CD4-positive, alpha-beta T cell (primary cell): ENCODE results near the gene TENT5C. TPM values are rescaled to one million over a fixed set of nuclear protein-coding genes. Genes with fewer than 3 reads are reported as not detected.

Experiments used
- ATAC-seq: fragments of 200-7000 bp; cut with Tn5 transposase; one replicate; pipeline ENCODE4 v1.10.0; 2022; ENCODE audit warnings: mild to moderate bottlenecking; ENCODE audit not compliant: poor library complexity
- CTCF ChIA-PET: fragments of 350-600 bp; sonication (Branson Sonifier 250); formaldehyde crosslinking; loops from one replicate; lab custom pipeline; 2021; ENCODE audit warnings: antibody characterized with exemption, inconsistent platforms; lab: Charles Lee
- POLR2A ChIA-PET: fragments of 350-600 bp; sonication (Branson Sonifier 250); formaldehyde crosslinking; loops from one replicate; lab custom pipeline; 2021; ENCODE audit warnings: antibody characterized with exemption, inconsistent platforms; lab: Charles Lee
- DNase-seq, 14 experiments: peaks; one replicate each; pipeline ENCODE4 v3.0.0-alpha.2; 2013 to 2020; ENCODE audit warnings: mixed read lengths in 2 of 14
- H3K27ac ChIP-seq, 2 donors: one replicate each; pipeline versions ENCODE4 v1.5.1 to v1.7.0; 2013; ENCODE audit warnings: low read length in 2 of 2, low read depth in 1 of 2, mild to moderate bottlenecking in 1 of 2
- H3K27me3 ChIP-seq, 2 experiments: 1 replicate in 1 of 2; 2 replicates in 1 of 2; pipeline versions ENCODE4 v1.6.1 to v1.7.0; 2013; ENCODE audit warnings: low read length in 2 of 2, control low read depth in 1 of 2, mild to moderate bottlenecking in 1 of 2, moderate library complexity in 1 of 2; ENCODE audit not compliant: insufficient read depth in 2 of 2, control insufficient read depth in 1 of 2
- H3K36me3 ChIP-seq: one replicate; pipeline ENCODE4 v1.6.1; 2013; ENCODE audit warnings: low read length, control low read depth; ENCODE audit not compliant: insufficient read depth
- H3K4me1 ChIP-seq: one replicate; pipeline ENCODE4 v1.6.1; 2013; ENCODE audit warnings: low read length, control low read depth; ENCODE audit not compliant: insufficient read depth
- H3K4me3 ChIP-seq: one replicate; pipeline ENCODE4 v1.5.1; 2013; ENCODE audit warnings: mild to moderate bottlenecking, low read length, moderate library complexity
- H3K9me3 ChIP-seq, 2 experiments: 1 replicate in 1 of 2; 2 replicates in 1 of 2; pipeline versions ENCODE4 v1.6.1 to v1.7.0; 2013; ENCODE audit warnings: low read length in 2 of 2, mild to moderate bottlenecking in 2 of 2, control low read depth in 1 of 2, moderate library complexity in 1 of 2; ENCODE audit not compliant: control insufficient read depth in 1 of 2, insufficient read depth in 1 of 2
- H3K27ac Mint-ChIP-seq: one replicate; pipeline ENCODE4 v1.8.0; 2020; ENCODE audit warnings: mixed read lengths
- H3K27me3 Mint-ChIP-seq: one replicate; pipeline ENCODE4 v1.8.0; 2021; ENCODE audit warnings: mixed read lengths
- H3K36me3 Mint-ChIP-seq: one replicate; pipeline ENCODE4 v1.8.0; 2021; ENCODE audit warnings: low read depth, mixed read lengths
- H3K4me1 Mint-ChIP-seq: one replicate; pipeline ENCODE4 v1.8.0; 2021; ENCODE audit warnings: low read depth, mixed read lengths
- H3K4me3 Mint-ChIP-seq: one replicate; pipeline ENCODE4 v1.8.0; 2020; ENCODE audit warnings: mild to moderate bottlenecking, mixed read lengths
- H3K9me3 Mint-ChIP-seq: one replicate; pipeline ENCODE4 v1.8.0; 2020; ENCODE audit warnings: mixed read lengths
- CTCF ChIP-seq: fragments of 200-600 bp; IDR thresholded peaks from one replicate; pipeline ENCODE4 v1.8.0; 2022; ENCODE audit warnings: antibody characterized with exemption, mild to moderate bottlenecking
- intact Hi-C, 2 experiments: fragments of 100-400 bp; cut with DNase I in 1 of 2; cut with micrococcal nuclease in 1 of 2; formaldehyde crosslinking; loops; one replicate each; pipeline versions ENCODE4 v1.15.1 to v1.9.0; 2023 to 2025; cut with DNase I, micrococcal nuclease
- total RNA-seq, 174 experiments: library from RNA in 2 of 174; stranded (reverse) in 2 of 174; gene quantifications; one replicate each; pipeline ENCODE4 v1.2.3 and lab custom pipeline; 2021 to 2026

Gene TENT5C
- total RNA-seq, 2 experiments from 2014 or later, result 122 to 123 TPM

- Histone ChIP-seq H3K9me3 (no peaks in the 10 kb centered on the region), H3K4me3 (no peak overlapping the region), H3K27me3 (no peaks in the 10 kb centered on the region), H3K4me1 (peaks cover 66% of the 10 kb centered on the region), H3K36me3 (peaks cover 14% of the 10 kb centered on the region), H3K27ac (no peak overlapping the region)
- H3K4me1 Mint-ChIP-seq, result peaks cover 80% of the 10 kb centered on the region
- CTCF ChIA-PET, result interaction anchor here (5.2 kb wide), 1 partner anchor 64 kb away, joined by 30 read pairs; no protein-coding TSS in a partner anchor
- DNase-seq (no peak), ATAC-seq (no peak)
- POLR2A ChIA-PET, result interaction anchor here (1.2 to 1.8 kb wide), 2 partner anchors 46 kb away, joined by 3 to 7 read pairs; no protein-coding TSS in a partner anchor
- H3K36me3 Mint-ChIP-seq, result peaks cover 68% of the 10 kb centered on the region
- no peak for TF ChIP-seq CTCF
- peak overlapping the region; percentile 17 for H3K27ac Mint-ChIP-seq
- peak overlapping the region; percentile 67 for H3K4me3 Mint-ChIP-seq
- intact Hi-C loops, result no loop called here
- H3K9me3 Mint-ChIP-seq, result no peaks in the 10 kb centered on the region
- H3K27me3 Mint-ChIP-seq, result no peaks in the 10 kb centered on the region
These were observed 4.2 kb downstream of the TENT5C start for GRCh38 chr1:117610036-117610435.

GRCh38 chr1:117611121-117611601 is 5.3 kb downstream of the TENT5C start:
- H3K4me3 ChIP-seq, result no peak overlapping the region
- H3K27ac Mint-ChIP-seq, result no peak overlapping the region
- H3K27me3 Mint-ChIP-seq, result no peaks in the 10 kb centered on the region

GRCh38 chr1:117611894-117612483 is 6.1 kb downstream of the TENT5C start:
- POLR2A ChIA-PET, result interaction anchor here (0.7 to 1.8 kb wide), 4 partner anchors 21 to 63 kb away, joined by 3 to 7 read pairs (median 4); no protein-coding TSS in a partner anchor
- Histone ChIP-seq H3K4me1 (peaks cover 82% of the 10 kb centered on the region), H3K27me3 (no peaks in the 10 kb centered on the region), H3K27ac (no peak overlapping the region), H3K4me3 (no peak overlapping the region), H3K36me3 (peaks cover 14% of the 10 kb centered on the region), H3K9me3 (no peaks in the 10 kb centered on the region)
- H3K27me3 Mint-ChIP-seq, result no peaks in the 10 kb centered on the region
- no peak for TF ChIP-seq CTCF
- no peak overlapping the region for H3K4me3 Mint-ChIP-seq
- no peak overlapping the region for H3K27ac Mint-ChIP-seq
- intact Hi-C loops, result no loop called here
- H3K9me3 Mint-ChIP-seq, result no peaks in the 10 kb centered on the region
- DNase-seq (no peak), ATAC-seq (no peak)
- peaks cover 60% of the 10 kb centered on the region for H3K36me3 Mint-ChIP-seq
- CTCF ChIA-PET, result interaction anchor here (1.6 kb wide), 1 partner anchor 63 kb away, joined by 7 read pairs; no protein-coding TSS in a partner anchor
- H3K4me1 Mint-ChIP-seq, result peaks cover 88% of the 10 kb centered on the region

More at GRCh38 chr1:117611121-117611601, 5.3 kb downstream of the TENT5C start:
- Mint-ChIP-seq H3K9me3 (no peaks in the 10 kb centered on the region), H3K4me3 (peak overlapping the region; percentile 48), H3K4me1 (peaks cover 85% of the 10 kb centered on the region), H3K36me3 (peaks cover 67% of the 10 kb centered on the region)
- H3K9me3 ChIP-seq, result no peaks in the 10 kb centered on the region
- intact Hi-C loops, result no loop called here
- POLR2A ChIA-PET, result interaction anchor here (1.0 to 1.8 kb wide), 2 partner anchors 45 to 53 kb away, joined by 3 to 7 read pairs; no protein-coding TSS in a partner anchor
- no peak overlapping the region for H3K27ac ChIP-seq
- no peak for DNase-seq
- no peaks in the 10 kb centered on the region for H3K27me3 ChIP-seq
- CTCF ChIA-PET, result interaction anchor here (1.6 kb wide), 1 partner anchor 63 kb away, joined by 7 read pairs; no protein-coding TSS in a partner anchor
- H3K36me3 ChIP-seq, result peaks cover 14% of the 10 kb centered on the region
- peaks cover 74% of the 10 kb centered on the region for H3K4me1 ChIP-seq
- no peak for TF ChIP-seq CTCF
- ATAC-seq, result no peak
